Subcutaneous abdominal adipose tissue (tissue), 5 donors: ENCODE results near the gene CENPP.

Source experiments
- H3K27ac ChIP-seq: one replicate; pipeline ENCODE4 v1.7.0; 2013; ENCODE audit warnings: low read depth, mild to moderate bottlenecking, inconsistent platforms, low read length, moderate library complexity
- H3K27me3 ChIP-seq, 5 donors: one replicate each; pipeline ENCODE4 v1.7.0; 2013; ENCODE audit warnings: low read length in 5 of 5, inconsistent platforms in 1 of 5; ENCODE audit not compliant: control insufficient read depth in 5 of 5, insufficient read depth in 4 of 5
- H3K36me3 ChIP-seq, 5 donors: one replicate each; pipeline ENCODE4 v1.7.0; 2013; ENCODE audit warnings: low read length in 5 of 5; ENCODE audit not compliant: control insufficient read depth in 5 of 5, insufficient read depth in 5 of 5
- H3K4me1 ChIP-seq, 5 donors: one replicate each; pipeline ENCODE4 v1.7.0; 2013; ENCODE audit warnings: low read length in 5 of 5, mild to moderate bottlenecking in 3 of 5, moderate library complexity in 1 of 5; ENCODE audit not compliant: control insufficient read depth in 5 of 5, insufficient read depth in 5 of 5
- H3K4me3 ChIP-seq, 5 donors: one replicate each; pipeline ENCODE4 v1.7.0; 2013; ENCODE audit warnings: low read length in 5 of 5, low read depth in 1 of 5
- H3K9ac ChIP-seq, 5 donors: one replicate each; pipeline ENCODE4 v1.7.0; 2013; ENCODE audit warnings: low read length in 5 of 5, mild to moderate bottlenecking in 4 of 5, moderate library complexity in 3 of 5
- H3K9me3 ChIP-seq, 5 donors: one replicate each; pipeline ENCODE4 v1.7.0; 2013; ENCODE audit warnings: low read length in 5 of 5; ENCODE audit not compliant: control insufficient read depth in 5 of 5
- donor health status: healthy.
- donor health status: healthy.
- donor health status: healthy.
- donor health status: healthy.
- donor health status: healthy.

CENPP gene

GRCh38 chr9:92534674-92535073, 208.9 kb downstream of the CENPP start:
- Histone ChIP-seq H3K9me3 (peaks cover 0 to 16% (median 2%) of the 10 kb centered on the region in 5 donors), H3K4me3 (peak overlapping the region; percentile 42 to 79 (median 57)), H3K27ac (peak overlapping the region; percentile 47), H3K9ac (peak overlapping the region in 4 of 5 donors; percentile 55 to 90 (median 66)), H3K36me3 (no peaks in the 10 kb centered on the region), H3K27me3 (no peaks in the 10 kb centered on the region), H3K4me1 (peaks cover 0 to 22% (median 12%) of the 10 kb centered on the region in 5 donors)

GRCh38 chr9:92535940-92536850, 210.4 kb downstream of the CENPP start, which contains the start of gene ECM2:
Gene ECM2, minus strand, starts transcription at chr9:92535990. Its CDS starts 13,124 bp downstream, at chr9:92522866.
- no peaks in the 10 kb centered on the region for H3K36me3 ChIP-seq
- peak within 1 kb of the TSS; percentile 90 for H3K27ac ChIP-seq
- H3K9me3 ChIP-seq = peaks cover 0 to 7% (median 0%) of the 10 kb centered on the region in 5 donors
- no peaks in the 10 kb centered on the region for H3K27me3 ChIP-seq
- H3K4me1 ChIP-seq = peaks cover 0 to 22% (median 12%) of the 10 kb centered on the region in 5 donors
- H3K4me3 ChIP-seq = peak within 1 kb of the TSS; percentile 42 to 79 (median 57)
- peak within 1 kb of the TSS; percentile 55 to 90 (median 77) for H3K9ac ChIP-seq

GRCh38 chr9:92538541-92538940, 212.8 kb downstream of the CENPP start:
- Histone ChIP-seq H3K4me1 (peaks cover 0 to 22% (median 12%) of the 10 kb centered on the region in 5 donors), H3K9ac (no peak overlapping the region), H3K9me3 (no peaks in the 10 kb centered on the region), H3K27ac (no peak overlapping the region), H3K36me3 (no peaks in the 10 kb centered on the region), H3K4me3 (no peak overlapping the region), H3K27me3 (no peaks in the 10 kb centered on the region)

GRCh38 chr9:92543972-92544371, 218.2 kb downstream of the CENPP start:
- no peaks in the 10 kb centered on the region for H3K9me3 ChIP-seq
- no peaks in the 10 kb centered on the region for H3K4me1 ChIP-seq
- no peak overlapping the region for H3K9ac ChIP-seq
- peaks cover 0 to 5% (median 0%) of the 10 kb centered on the region in 5 donors for H3K36me3 ChIP-seq
- no peak overlapping the region for H3K27ac ChIP-seq
- no peaks in the 10 kb centered on the region for H3K27me3 ChIP-seq
- no peak overlapping the region for H3K4me3 ChIP-seq

GRCh38 chr9:92545002-92545510, 219.3 kb downstream of the CENPP start:
- H3K27me3 ChIP-seq = no peaks in the 10 kb centered on the region
- no peak overlapping the region for H3K9ac ChIP-seq
- H3K36me3 ChIP-seq = peaks cover 0 to 5% (median 0%) of the 10 kb centered on the region in 5 donors
- no peaks in the 10 kb centered on the region for H3K4me1 ChIP-seq
- H3K9me3 ChIP-seq = no peaks in the 10 kb centered on the region
- no peak overlapping the region for H3K27ac ChIP-seq
- H3K4me3 ChIP-seq = no peak overlapping the region

- Histone ChIP-seq H3K27me3 (no peaks in the 10 kb centered on the region), H3K27ac (no peak overlapping the region), H3K4me3 (no peak overlapping the region), H3K36me3 (peaks cover 0 to 5% (median 0%) of the 10 kb centered on the region in 5 donors), H3K9ac (no peak overlapping the region), H3K9me3 (no peaks in the 10 kb centered on the region), H3K4me1 (no peaks in the 10 kb centered on the region)
Measured at GRCh38 chr9:92547356-92547755, 221.6 kb downstream of the CENPP start.

GRCh38 chr9:92550765-92551164, 225.0 kb downstream of the CENPP start:
- no peak overlapping the region for H3K27ac ChIP-seq
- H3K27me3 ChIP-seq = no peaks in the 10 kb centered on the region
- H3K4me3 ChIP-seq = no peak overlapping the region
- peaks cover 0 to 5% (median 0%) of the 10 kb centered on the region in 5 donors for H3K36me3 ChIP-seq
- H3K9ac ChIP-seq = no peak overlapping the region
- no peaks in the 10 kb centered on the region for H3K9me3 ChIP-seq
- H3K4me1 ChIP-seq = no peaks in the 10 kb centered on the region

- H3K9me3 ChIP-seq = peaks cover 0 to 2% (median 0%) of the 10 kb centered on the region in 5 donors
- H3K9ac ChIP-seq = no peak overlapping the region
- H3K36me3 ChIP-seq = no peaks in the 10 kb centered on the region
- no peaks in the 10 kb centered on the region for H3K27me3 ChIP-seq
- no peak overlapping the region for H3K27ac ChIP-seq
- peaks cover 0 to 38% (median 26%) of the 10 kb centered on the region in 5 donors for H3K4me1 ChIP-seq
- peak overlapping the region in 2 of 5 donors; percentile 30 to 35 for H3K4me3 ChIP-seq
Measured at GRCh38 chr9:92558612-92559374, 233.0 kb downstream of the CENPP start.

- H3K36me3 ChIP-seq = no peaks in the 10 kb centered on the region
- peaks cover 0 to 42% (median 35%) of the 10 kb centered on the region in 5 donors for H3K4me1 ChIP-seq
- H3K27ac ChIP-seq = no peak overlapping the region
- no peak overlapping the region for H3K4me3 ChIP-seq
- no peaks in the 10 kb centered on the region for H3K27me3 ChIP-seq
- no peak overlapping the region for H3K9ac ChIP-seq
- H3K9me3 ChIP-seq = peaks cover 0 to 2% (median under 1%) of the 10 kb centered on the region in 5 donors
Measured at GRCh38 chr9:92561374-92562330, 235.9 kb downstream of the CENPP start.
